Mucosa of rectum (tissue), 2 donors: Measurements from ENCODE around the gene GNAI2.

Source experiments
- H3K27ac ChIP-seq, 2 donors: one replicate each; pipeline ENCODE4 v1.7.0; 2013; ENCODE audit warnings: inconsistent platforms in 2 of 2, low read depth in 2 of 2, low read length in 2 of 2
- H3K27me3 ChIP-seq, 2 donors: one replicate each; pipeline ENCODE4 v1.7.0; 2013; ENCODE audit warnings: low read length in 2 of 2; ENCODE audit not compliant: control insufficient read depth in 2 of 2, insufficient read depth in 2 of 2
- H3K36me3 ChIP-seq, 2 donors: one replicate each; pipeline ENCODE4 v1.7.0; 2013; ENCODE audit warnings: low read length in 2 of 2; ENCODE audit not compliant: control insufficient read depth in 2 of 2, insufficient read depth in 2 of 2
- H3K4me1 ChIP-seq, 2 donors: one replicate each; pipeline ENCODE4 v1.7.0; 2013; ENCODE audit warnings: low read length in 2 of 2, mild to moderate bottlenecking in 1 of 2; ENCODE audit not compliant: control insufficient read depth in 2 of 2, insufficient read depth in 2 of 2
- H3K4me3 ChIP-seq, 2 donors: one replicate each; pipeline ENCODE4 v1.7.0; 2013; ENCODE audit warnings: low read length in 2 of 2
- H3K9ac ChIP-seq, 2 donors: one replicate each; pipeline ENCODE4 v1.7.0; 2013; ENCODE audit warnings: low read length in 2 of 2, low read depth in 1 of 2, mild to moderate bottlenecking in 1 of 2
- H3K9me3 ChIP-seq, 2 donors: one replicate each; pipeline ENCODE4 v1.7.0; 2013; ENCODE audit warnings: low read length in 2 of 2; ENCODE audit not compliant: control insufficient read depth in 2 of 2
- donor health status: healthy.
- donor health status: Normal muscosa, but diverticular disease.

The GNAI2 gene

GRCh38 chr3:50286322-50287227, 50.6 kb downstream of the GNAI2 start:
- Histone ChIP-seq H3K27ac (no peak overlapping the region), H3K4me3 (no peak overlapping the region), H3K36me3 (peaks cover 36% of the 10 kb centered on the region in 2 donors), H3K9ac (no peak overlapping the region), H3K27me3 (no peaks in the 10 kb centered on the region), H3K4me1 (peaks cover 11 to 13% of the 10 kb centered on the region in 2 donors), H3K9me3 (no peaks in the 10 kb centered on the region)

DNA sequence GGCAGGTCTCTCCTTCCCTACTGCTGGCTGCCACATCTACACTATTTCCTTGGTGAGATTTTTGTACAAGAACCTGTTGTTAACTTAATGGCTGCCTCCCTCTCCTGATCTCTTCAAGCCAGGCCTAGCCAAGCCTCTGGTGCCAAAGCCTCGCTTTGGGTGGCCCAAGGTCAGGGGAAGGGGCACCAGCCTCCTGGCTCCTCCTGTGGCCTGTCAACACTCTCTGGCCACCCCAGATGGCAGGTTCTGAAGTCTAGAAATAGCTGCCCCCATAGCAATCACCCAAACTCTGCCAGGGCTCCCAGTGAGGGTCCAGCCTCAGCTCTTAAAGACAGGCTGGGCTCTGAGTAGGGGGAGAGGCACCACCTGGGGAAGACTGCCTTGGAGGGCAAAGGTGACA, 51.3 kb downstream of the GNAI2 start:
- Histone ChIP-seq H3K9ac (no peak overlapping the region), H3K4me1 (peaks cover 13 to 16% of the 10 kb centered on the region in 2 donors), H3K27ac (no peak overlapping the region), H3K27me3 (no peaks in the 10 kb centered on the region), H3K9me3 (no peaks in the 10 kb centered on the region), H3K36me3 (peaks cover 36% of the 10 kb centered on the region in 2 donors), H3K4me3 (no peak overlapping the region)

- no peak overlapping the region for H3K27ac ChIP-seq
- H3K9ac ChIP-seq = no peak overlapping the region
- peaks cover 19 to 23% of the 10 kb centered on the region in 2 donors for H3K4me1 ChIP-seq
Observed at GRCh38 chr3:50288387-50289007, 52.5 kb downstream of the GNAI2 start.

GRCh38 chr3:50289130-50289529, 53.1 kb downstream of the GNAI2 start:
- Histone ChIP-seq H3K36me3 (peaks cover 36% of the 10 kb centered on the region in 2 donors), H3K27me3 (no peaks in the 10 kb centered on the region), H3K4me1 (peaks cover 19 to 23% of the 10 kb centered on the region in 2 donors), H3K9ac (no peak overlapping the region), H3K9me3 (no peaks in the 10 kb centered on the region), H3K27ac (no peak overlapping the region), H3K4me3 (no peak overlapping the region)

More at GRCh38 chr3:50288387-50289007, 52.5 kb downstream of the GNAI2 start:
- H3K9me3 ChIP-seq = no peaks in the 10 kb centered on the region
- peaks cover 36% of the 10 kb centered on the region in 2 donors for H3K36me3 ChIP-seq
- no peaks in the 10 kb centered on the region for H3K27me3 ChIP-seq
- no peak overlapping the region for H3K4me3 ChIP-seq

- no peak overlapping the region for H3K27ac ChIP-seq
- H3K36me3 ChIP-seq = peaks cover 36% of the 10 kb centered on the region in 2 donors
- no peak overlapping the region for H3K4me3 ChIP-seq
- peaks cover 19 to 23% of the 10 kb centered on the region in 2 donors for H3K4me1 ChIP-seq
- H3K27me3 ChIP-seq = no peaks in the 10 kb centered on the region
- no peaks in the 10 kb centered on the region for H3K9me3 ChIP-seq
- H3K9ac ChIP-seq = peak overlapping the region in 1 of 2 donors; percentile 80
Observed at GRCh38 chr3:50290161-50290641, 54.2 kb downstream of the GNAI2 start.

- peak within 1 kb of the TSS; percentile 80 to 88 for H3K4me3 ChIP-seq
- no peaks in the 10 kb centered on the region for H3K9me3 ChIP-seq
- H3K9ac ChIP-seq = peak within 1 kb of the TSS; percentile 80 to 84
- peak within 1 kb of the TSS; percentile 75 to 80 for H3K27ac ChIP-seq
- H3K36me3 ChIP-seq = peaks cover 28 to 29% of the 10 kb centered on the region in 2 donors
- peaks cover 19 to 23% of the 10 kb centered on the region in 2 donors for H3K4me1 ChIP-seq
- H3K27me3 ChIP-seq = no peaks in the 10 kb centered on the region
Observed at GRCh38 chr3:50292159-50293078, 56.4 kb downstream of the GNAI2 start, which contains the start of gene IFRD2. Gene IFRD2, minus strand, starts transcription at chr3:50292429. Its CDS starts 155 bp downstream, at chr3:50292274.

GRCh38 chr3:50293079-50293801, 57.2 kb downstream of the GNAI2 start:
- Histone ChIP-seq H3K4me3 (peak overlapping the region; percentile 58 to 87), H3K9me3 (no peaks in the 10 kb centered on the region), H3K27ac (peak overlapping the region; percentile 75 to 80), H3K9ac (peak overlapping the region; percentile 63 to 84), H3K27me3 (no peaks in the 10 kb centered on the region), H3K36me3 (peaks cover 20 to 21% of the 10 kb centered on the region in 2 donors), H3K4me1 (peaks cover 22 to 26% of the 10 kb centered on the region in 2 donors)

GRCh38 chr3:50294089-50294488, 58.1 kb downstream of the GNAI2 start:
- Histone ChIP-seq H3K9me3 (no peaks in the 10 kb centered on the region), H3K36me3 (peaks cover 12 to 13% of the 10 kb centered on the region in 2 donors), H3K9ac (no peak overlapping the region), H3K27ac (no peak overlapping the region), H3K4me1 (peaks cover 31 to 34% of the 10 kb centered on the region in 2 donors), H3K27me3 (no peaks in the 10 kb centered on the region), H3K4me3 (no peak overlapping the region)
